Upper lobe of left lung (tissue), 6 donors: Measurements from ENCODE around the gene DLG2. TPM values are rescaled to one million over a fixed set of nuclear protein-coding genes. Genes with fewer than 3 reads are reported as not detected.

ENCODE experiments used
- ATAC-seq, 2 donors: fragments of 200-7000 bp; cut with Tn5 transposase; one replicate each; pipeline ENCODE4 v1.9.1; 2022; ENCODE audit warnings: mild to moderate bottlenecking in 2 of 2, moderate library complexity in 2 of 2; ENCODE audit not compliant: low FRiP score in 2 of 2
- DNase-seq, 2 donors: peaks; one replicate each; pipeline ENCODE4 v3.0.0-alpha.2; 2019 to 2020
- H3K27ac ChIP-seq, 4 donors: fragments of 200-600 bp; sonication (generic); one replicate each; pipeline ENCODE4 v1.5.1; 2016 to 2019
- H3K27me3 ChIP-seq, 4 donors: fragments of 200-600 bp; sonication (generic); one replicate each; pipeline ENCODE4 v1.5.1; 2017 to 2019
- H3K36me3 ChIP-seq, 4 donors: fragments of 200-600 bp; sonication (generic); one replicate each; pipeline ENCODE4 v1.5.1; 2016 to 2019
- H3K4me1 ChIP-seq, 4 donors: fragments of 200-600 bp; sonication (generic); one replicate each; pipeline ENCODE4 v1.5.1; 2018 to 2019
- H3K4me3 ChIP-seq, 4 donors: fragments of 200-600 bp; sonication (generic); one replicate each; pipeline ENCODE4 v1.5.1; 2017 to 2019; ENCODE audit warnings: mild to moderate bottlenecking in 2 of 4, moderate library complexity in 1 of 4
- H3K9me3 ChIP-seq, 4 donors: fragments of 200-600 bp; sonication (generic); one replicate each; pipeline ENCODE4 v1.5.1; 2018 to 2019
- CTCF ChIP-seq, 6 experiments: fragments of 450-650 bp in 4 of 6; fragments of 200-600 bp in 2 of 6; sonication (generic) in 2 of 6; IDR thresholded peaks; one replicate each; pipeline ENCODE4 v1.5.1; 2016 to 2019; ENCODE audit warnings: antibody characterized with exemption in 6 of 6
- EP300 ChIP-seq, 4 donors: sonication (generic); formaldehyde crosslinking; IDR thresholded peaks; one replicate each; pipeline ENCODE4 v1.5.1; 2017; ENCODE audit warnings: antibody characterized with exemption in 4 of 4, control low read depth in 2 of 4
- POLR2A ChIP-seq, 4 donors: fragments of 450-650 bp; IDR thresholded peaks; one replicate each; pipeline ENCODE4 v1.5.1; 2016 to 2017; ENCODE audit warnings: antibody characterized with exemption in 4 of 4, mild to moderate bottlenecking in 2 of 4
- POLR2AphosphoS5 ChIP-seq, 2 donors: sonication (generic); formaldehyde crosslinking; IDR thresholded peaks; one replicate each; pipeline ENCODE4 v1.5.1; 2017; ENCODE audit warnings: antibody characterized with exemption in 2 of 2
- WGBS, 2 donors: methylation state at CpG; one replicate each; pipeline ENCODE4 v1.1.5; 2017 to 2018; 5-methylcytosine and 5-hydroxymethylcytosine counted together
- total RNA-seq, 6 donors: library from RNA; depleted of rRNA in 4 of 6; stranded (reverse); fragments of >200 nt in 4 of 6; gene quantifications; one replicate each; pipeline versions ENCODE4 v1.1.0 to v1.2.1, GENCODE V29; 2016 to 2021
- donor health status: DM: no; HTN: no; CAD: no; lungs with moderate emphysema.
- donor health status: DM: no; HTN: yes; CAD: no; lungs with severe emphysema.

DLG2 gene
- total RNA-seq, 6 donors from 2014 or later, result 3.4 to 37.7 (median 9.1) TPM

GRCh38 chr11:84590106-84590505 is 1037.0 kb downstream of the DLG2 start:
- TF ChIP-seq EP300 (IDR thresholded peaks at IDR 0.05) (no peak), POLR2AphosphoS5 (IDR thresholded peaks at IDR 0.05) (no peak), CTCF (IDR thresholded peaks at IDR 0.05) (no peak), POLR2A (IDR thresholded peaks at IDR 0.05) (no peak)
- Histone ChIP-seq H3K27ac (no peak overlapping the region), H3K36me3 (no peaks in the 10 kb centered on the region), H3K4me1 (no peaks in the 10 kb centered on the region), H3K4me3 (no peak overlapping the region), H3K9me3 (no peaks in the 10 kb centered on the region), H3K27me3 (no peaks in the 10 kb centered on the region)
- WGBS, 2 donors, result 48 to 67% methylated on average over 2 of the region's 2 CpGs
- ATAC-seq, result no peak
- DNase-seq, result no peak

DNA sequence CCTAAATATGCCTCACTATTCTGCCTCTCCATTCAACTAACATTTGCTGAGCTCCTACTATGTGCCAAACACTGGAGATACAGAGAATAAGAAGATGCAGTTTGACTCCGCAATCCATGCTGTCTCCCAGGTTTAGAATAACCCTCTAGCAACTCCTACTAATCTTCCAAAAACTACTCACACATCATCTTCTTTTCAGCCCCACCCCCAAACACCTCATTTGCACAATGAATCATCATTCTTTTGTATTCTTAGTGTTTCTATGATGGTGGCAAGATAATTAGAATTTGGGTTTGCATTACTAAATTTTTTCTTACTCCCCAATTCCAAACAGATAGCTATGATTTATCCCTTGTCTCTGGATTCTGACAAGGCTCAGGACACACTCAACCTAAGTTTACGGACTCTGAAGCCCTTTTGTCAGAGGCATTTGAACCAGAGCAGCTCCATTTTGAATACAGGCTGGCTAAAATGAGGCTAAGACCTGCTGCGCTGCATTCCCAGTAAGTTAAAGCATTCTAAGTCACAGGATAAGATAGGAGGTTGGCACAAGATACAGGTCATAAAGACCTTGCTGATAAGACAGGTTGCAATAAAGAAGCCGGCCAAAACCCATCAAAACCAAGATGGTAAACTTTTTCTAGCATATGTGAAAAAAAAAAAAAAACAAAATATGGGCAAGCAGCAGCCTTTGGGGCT is 1038.9 kb downstream of the DLG2 start:
- TF ChIP-seq CTCF (IDR thresholded peaks at IDR 0.05) (no peak), POLR2AphosphoS5 (IDR thresholded peaks at IDR 0.05) (no peak), POLR2A (IDR thresholded peaks at IDR 0.05) (no peak), EP300 (IDR thresholded peaks at IDR 0.05) (no peak)
- Histone ChIP-seq H3K4me3 (no peak overlapping the region), H3K36me3 (no peaks in the 10 kb centered on the region), H3K4me1 (no peaks in the 10 kb centered on the region), H3K9me3 (no peaks in the 10 kb centered on the region), H3K27ac (no peak overlapping the region), H3K27me3 (no peaks in the 10 kb centered on the region)
- WGBS, 2 donors, result 85 to 91% methylated on average over 4 of the region's 4 CpGs
- DNase-seq (no peak), ATAC-seq (no peak)

DNA sequence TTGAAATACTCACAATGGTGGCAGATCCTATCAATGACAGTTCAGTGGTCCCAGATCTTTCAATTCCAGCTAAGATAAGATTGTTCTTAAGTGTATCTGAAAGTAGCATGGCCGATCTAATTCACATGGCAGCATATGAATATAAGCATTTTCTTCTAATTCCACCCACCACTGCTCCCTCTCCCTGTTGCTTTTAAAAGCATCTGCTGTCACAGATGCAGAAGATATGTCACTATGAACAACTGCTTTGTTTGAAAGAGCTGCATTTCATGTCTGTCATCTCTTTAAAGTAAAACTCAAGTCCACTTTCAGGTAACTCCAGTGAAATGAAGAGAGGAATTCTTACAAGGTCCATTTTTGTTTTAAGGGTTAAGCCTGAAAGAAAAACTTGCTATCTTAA is 1044.0 kb downstream of the DLG2 start:
- TF ChIP-seq POLR2AphosphoS5 (IDR thresholded peaks at IDR 0.05), result no peak

DNA sequence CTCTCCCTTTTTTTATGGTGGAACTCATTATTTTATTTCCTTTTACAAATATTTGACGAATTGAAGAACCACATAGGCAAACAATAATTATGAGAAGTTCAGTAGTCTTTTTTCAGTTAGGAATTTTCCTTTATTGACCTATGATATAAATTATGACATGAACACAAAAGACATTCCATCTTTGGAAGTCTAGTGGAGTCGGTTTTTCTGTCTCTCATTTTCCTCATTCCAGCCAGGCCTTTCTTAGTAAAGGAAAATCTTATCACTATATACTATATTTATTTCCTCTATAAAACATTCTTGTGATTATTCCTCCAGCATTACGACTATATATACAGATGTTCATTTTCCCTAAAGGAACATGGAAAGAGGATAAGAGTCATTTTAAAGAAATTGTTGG is 1046.1 kb downstream of the DLG2 start:
- ATAC-seq (no peak), DNase-seq (no peak)
- TF ChIP-seq POLR2AphosphoS5 (IDR thresholded peaks at IDR 0.05) (no peak), POLR2A (IDR thresholded peaks at IDR 0.05) (no peak), CTCF (IDR thresholded peaks at IDR 0.05) (no peak), EP300 (IDR thresholded peaks at IDR 0.05) (no peak)
- WGBS, 2 donors, result 61 to 69% methylated on average over 3 of the region's 3 CpGs
- Histone ChIP-seq H3K27ac (no peak overlapping the region), H3K4me3 (no peak overlapping the region), H3K4me1 (no peaks in the 10 kb centered on the region), H3K9me3 (no peaks in the 10 kb centered on the region), H3K27me3 (no peaks in the 10 kb centered on the region), H3K36me3 (no peaks in the 10 kb centered on the region)

More for the DNA sequence above, 1044.0 kb downstream of the DLG2 start:
- H3K27ac ChIP-seq, result no peak overlapping the region
- DNase-seq (no peak), ATAC-seq (no peak)
- H3K36me3 ChIP-seq, result no peaks in the 10 kb centered on the region
- H3K9me3 ChIP-seq, result no peaks in the 10 kb centered on the region
- no peaks in the 10 kb centered on the region for H3K4me1 ChIP-seq
- WGBS, 2 donors, result 84% methylated on average over 1 of the region's 1 CpG
- H3K27me3 ChIP-seq, result no peaks in the 10 kb centered on the region
- no peak overlapping the region for H3K4me3 ChIP-seq

DNA sequence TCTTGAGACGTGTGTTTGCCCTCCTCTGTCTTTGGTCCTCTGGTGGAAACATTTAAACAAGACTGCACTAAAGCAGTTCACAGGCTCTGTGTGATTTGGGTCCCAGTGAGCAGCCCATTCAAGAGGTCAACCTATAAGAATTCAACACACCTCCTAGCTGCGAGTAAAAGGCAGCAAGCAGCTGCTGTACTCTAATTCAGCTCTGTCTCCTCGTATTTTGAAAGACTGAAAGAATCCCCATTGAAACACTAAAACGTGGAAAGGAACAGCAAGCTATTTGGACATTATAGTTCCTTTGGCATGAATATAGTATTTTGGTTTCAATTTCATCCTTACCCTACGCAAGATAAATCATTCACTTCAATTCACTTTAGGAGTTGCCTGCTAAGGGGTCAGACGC is 1046.7 kb downstream of the DLG2 start:
- Histone ChIP-seq H3K4me1 (no peaks in the 10 kb centered on the region), H3K27ac (no peak overlapping the region), H3K4me3 (no peak overlapping the region), H3K36me3 (no peaks in the 10 kb centered on the region), H3K27me3 (no peaks in the 10 kb centered on the region), H3K9me3 (no peaks in the 10 kb centered on the region)
- TF ChIP-seq EP300 (IDR thresholded peaks at IDR 0.05) (no peak), POLR2AphosphoS5 (IDR thresholded peaks at IDR 0.05) (no peak), POLR2A (IDR thresholded peaks at IDR 0.05) (no peak), CTCF (IDR thresholded peaks at IDR 0.05) (no peak)
- DNase-seq (no peak), ATAC-seq (no peak)
- WGBS, 2 donors, result 77 to 78% methylated on average over 6 of the region's 6 CpGs
